Loucy (cell line): Measurements from ENCODE around the gene TMEM253.

Source experiments
- CTCF ChIP-seq: fragments of 200-600 bp; sonication (generic); conservative IDR thresholded peaks from 2 replicates; pipeline ENCODE4 v1.5.1; 2014; ENCODE audit warnings: mild to moderate bottlenecking, antibody characterized with exemption, low read length
- EZH2phosphoT487 ChIP-seq: fragments of 200-600 bp; IDR thresholded peaks from 2 replicates; pipeline ENCODE4 v1.6.1; 2018; ENCODE audit warnings: antibody characterized with exemption, mild to moderate bottlenecking, moderate library complexity, borderline replicate concordance

- TF ChIP-seq CTCF: no peak
- no peak for TF ChIP-seq EZH2phosphoT487
Observed at GRCh38 chr14:21145437-21145836, 44.6 kb downstream of the TMEM253 start.
